H54 (cell line): ENCODE measurements around the gene BARHL2.

Experiments used
- DNase-seq: peaks from one replicate; pipeline ENCODE4 v3.0.0; 2011; ENCODE audit warnings: low spot score, mixed read lengths; ENCODE audit not compliant: insufficient read length
- FAIRE-seq: peaks from 3 replicates; lab custom pipeline; 2011; peaks lifted over from hg19 to GRCh38; lab: Jason Lieb, UNC
- POLR2A ChIP-seq: IDR thresholded peaks from 2 replicates; pipeline ENCODE4 v1.6.1; 2011; ENCODE audit warnings: low read depth, mild to moderate bottlenecking, low read length

Gene BARHL2

GRCh38 chr1:90710579-90711536, 6.2 kb downstream of the BARHL2 start:
- TF ChIP-seq POLR2A: no peak
- FAIRE-seq (no peak), DNase-seq (no peak)

- TF ChIP-seq POLR2A: no peak
- DNase-seq: no peak
- FAIRE-seq: no peak
Measured at GRCh38 chr1:90709535-90709934, 7.6 kb downstream of the BARHL2 start.

- FAIRE-seq (no peak), DNase-seq (no peak)
- TF ChIP-seq POLR2A: no peak
Measured at GRCh38 chr1:90708826-90709225, 8.3 kb downstream of the BARHL2 start.

DNA sequence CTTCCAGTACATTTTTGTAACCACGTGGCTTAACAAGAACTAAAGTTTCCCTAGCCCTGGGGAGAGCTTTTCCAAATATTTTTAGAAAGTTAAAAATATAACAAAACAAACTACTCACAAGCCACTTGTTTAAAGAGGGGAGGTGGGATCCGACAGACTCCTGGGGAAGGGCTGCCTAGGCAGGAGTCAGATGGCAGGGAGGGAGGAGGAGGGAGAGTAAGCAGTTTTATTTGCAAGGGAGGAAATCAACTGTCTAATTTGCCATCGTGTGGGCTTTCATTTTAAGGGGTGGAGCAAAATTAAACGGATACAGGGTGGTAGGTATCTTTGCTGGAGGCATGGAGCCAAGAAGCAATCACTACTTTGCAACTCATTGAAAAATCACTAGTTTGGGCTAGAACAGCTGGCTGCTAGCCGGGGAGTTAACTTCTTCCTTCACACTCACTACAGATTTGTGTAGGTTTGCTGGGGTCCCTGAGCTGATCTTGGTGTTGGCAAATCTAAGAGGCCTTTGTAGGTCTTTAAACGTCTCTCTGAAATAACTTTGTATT, 8.8 kb downstream of the BARHL2 start:
- FAIRE-seq: no peak
- no peak for TF ChIP-seq POLR2A

GRCh38 chr1:90707363-90707710, 9.8 kb downstream of the BARHL2 start:
- DNase-seq (no peak), FAIRE-seq (no peak)
- no peak for TF ChIP-seq POLR2A

More for the DNA sequence above, 8.8 kb downstream of the BARHL2 start:
- no peak for DNase-seq

DNA sequence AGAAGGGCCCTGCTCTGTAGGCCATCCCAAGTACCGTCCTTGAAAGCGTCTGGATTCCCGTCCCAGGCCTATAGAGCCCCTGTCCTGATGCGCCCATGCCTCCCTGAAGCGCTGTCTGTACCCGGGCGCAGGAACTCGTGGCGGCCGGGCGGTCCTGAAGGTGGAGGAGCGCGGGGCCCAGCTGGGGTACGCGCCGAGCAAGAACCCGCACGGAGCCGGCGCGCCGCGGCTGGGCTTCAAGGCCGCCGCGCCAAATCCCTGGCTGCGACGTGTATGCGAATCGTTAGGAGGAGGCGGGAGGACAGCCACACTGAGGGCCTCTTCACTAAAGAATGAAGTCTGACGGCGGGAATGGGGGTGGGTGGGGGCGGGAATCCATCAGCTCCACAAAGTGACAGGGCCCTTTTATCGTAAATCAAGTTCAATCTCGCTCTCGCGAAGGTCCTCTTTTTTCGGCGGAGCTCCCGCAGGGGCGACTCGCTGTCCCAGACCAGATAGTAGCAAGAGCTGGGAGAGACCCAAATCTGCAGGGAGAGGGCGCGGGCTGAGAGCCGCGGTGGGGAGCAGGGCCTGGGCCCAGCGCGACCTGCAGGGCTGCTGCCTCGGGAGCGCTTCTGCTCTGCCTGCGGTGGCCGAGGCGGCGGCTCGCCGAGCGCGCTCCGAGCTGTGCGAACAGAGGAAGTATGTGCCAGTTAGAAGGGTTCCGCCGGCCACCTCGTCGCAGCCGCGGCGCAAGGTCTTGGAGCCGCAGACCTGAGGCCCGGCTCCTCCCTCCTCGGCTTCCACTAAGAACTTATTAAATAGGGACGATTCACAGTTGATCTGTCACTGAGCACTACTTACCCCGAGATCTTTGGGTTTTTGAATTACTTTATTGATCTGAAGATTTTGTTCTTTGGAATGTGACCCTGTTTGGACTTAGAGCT, 10.4 kb downstream of the BARHL2 start:
- FAIRE-seq (no peak), DNase-seq (no peak)
- no peak for TF ChIP-seq POLR2A

DNA sequence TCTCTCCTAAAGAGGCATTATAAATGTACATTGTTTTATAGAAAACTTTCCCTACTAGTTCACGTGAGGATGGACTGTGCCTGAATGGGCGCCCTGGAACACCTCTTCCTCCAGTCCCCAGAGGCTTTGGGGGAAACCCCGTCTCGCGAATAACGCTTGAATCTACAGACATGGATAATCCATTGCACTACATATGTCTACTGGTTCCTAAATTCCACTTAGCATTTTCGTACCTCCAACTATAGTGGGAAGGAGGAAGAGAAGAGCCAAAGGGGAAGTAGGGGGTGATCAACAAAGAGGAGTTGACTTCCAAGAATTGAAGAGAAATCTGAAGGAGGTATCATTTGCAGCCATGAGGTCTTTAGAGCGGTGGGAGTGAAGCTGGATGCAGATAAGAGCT, 11.1 kb downstream of the BARHL2 start:
- FAIRE-seq: no peak
- DNase-seq: no peak
- TF ChIP-seq POLR2A: no peak

- DNase-seq (no peak), FAIRE-seq (no peak)
- no peak for TF ChIP-seq POLR2A
Measured at GRCh38 chr1:90704817-90705216, 12.3 kb downstream of the BARHL2 start.

DNA sequence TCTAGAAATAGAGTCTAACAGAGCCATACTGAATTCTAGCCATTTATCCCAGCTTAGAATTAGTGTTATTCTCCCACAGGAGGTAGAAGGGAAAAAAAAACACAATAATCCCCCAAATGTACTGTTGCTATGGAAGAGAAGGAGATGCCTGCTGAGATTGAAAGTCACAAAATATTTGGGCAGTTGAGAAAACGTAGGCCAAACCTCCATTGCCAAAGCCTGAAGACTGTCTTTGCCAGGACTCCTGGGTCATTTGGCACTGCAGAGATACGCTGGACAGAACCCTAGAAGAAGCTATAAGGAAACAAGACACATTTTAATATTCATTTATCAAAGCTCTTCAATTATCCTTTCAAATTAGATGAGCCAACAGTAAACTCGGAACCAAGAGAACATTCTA, 22.3 kb downstream of the BARHL2 start:
- DNase-seq (no peak), FAIRE-seq (no peak)
- TF ChIP-seq POLR2A: no peak

- no peak for TF ChIP-seq POLR2A
- FAIRE-seq (no peak), DNase-seq (no peak)
Measured at GRCh38 chr1:90687747-90688146, 29.4 kb downstream of the BARHL2 start.

DNA sequence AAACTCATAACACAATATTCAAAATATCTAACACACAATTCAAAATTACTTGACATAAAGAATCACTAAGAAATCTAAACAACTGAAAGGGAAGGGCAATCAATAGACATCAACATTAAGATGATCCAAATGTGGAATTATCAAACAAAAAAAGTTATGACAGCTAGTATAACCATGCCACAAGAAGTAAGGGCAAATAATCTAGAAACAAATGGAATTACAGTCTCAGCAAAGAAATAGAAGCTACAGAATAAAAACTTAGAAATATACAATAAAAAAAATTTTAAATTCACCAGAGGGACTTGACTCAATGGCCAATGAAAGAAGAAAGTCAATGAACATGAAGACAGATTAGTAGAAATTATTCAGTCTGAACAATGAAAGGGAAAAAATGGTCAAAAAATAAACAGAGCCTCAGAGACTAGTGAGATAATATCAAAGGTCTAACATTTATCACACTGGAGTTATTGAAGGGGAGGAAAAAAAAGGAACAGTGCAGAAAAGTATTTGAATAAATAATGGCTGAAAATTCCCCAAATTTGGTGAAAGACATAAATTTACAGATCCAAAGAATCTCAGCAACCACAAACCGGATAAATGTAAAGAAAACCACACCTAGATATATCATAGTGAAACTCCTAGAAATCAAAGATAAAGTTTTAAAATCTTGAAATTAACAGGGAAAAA, 41.8 kb downstream of the BARHL2 start:
- no peak for DNase-seq
- no peak for TF ChIP-seq POLR2A
- no peak for FAIRE-seq

DNA sequence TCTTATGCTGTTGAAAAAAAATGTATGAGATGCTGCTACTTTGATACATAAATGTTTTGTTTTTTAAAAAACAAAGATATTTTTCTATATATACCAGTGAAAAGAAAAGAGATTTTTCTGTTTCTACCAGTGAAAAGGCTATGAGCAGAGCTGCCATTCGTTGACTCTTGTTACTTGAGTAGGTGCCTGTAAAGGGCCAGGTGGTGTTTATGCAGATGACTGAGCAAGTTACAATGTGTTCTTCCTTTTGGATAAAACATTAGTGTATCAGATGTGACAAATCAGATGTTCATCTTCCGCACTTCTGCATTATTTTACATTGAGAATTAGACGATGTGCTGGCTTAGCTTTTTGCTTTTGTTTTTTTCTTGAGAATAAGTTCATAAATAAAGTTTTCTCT, 45.4 kb downstream of the BARHL2 start:
- FAIRE-seq (no peak), DNase-seq (no peak)
- no peak for TF ChIP-seq POLR2A

- FAIRE-seq: no peak
- DNase-seq: no peak
- no peak for TF ChIP-seq POLR2A
Measured at GRCh38 chr1:90671251-90671650, 45.9 kb downstream of the BARHL2 start.
